Adipocyte (in vitro differentiated cells): ENCODE measurements around the gene EFCAB5.
"Not testable (repeated sequence)": the region's sequence is repeated elsewhere in the genome, so short reads cannot be mapped to it uniquely, and the experiment has no call there.

Experiments used
- DNase-seq: peaks from one replicate; pipeline ENCODE4 v3.0.0-alpha.2; 2015; ENCODE audit warnings: low read depth
- H3K27me3 ChIP-seq: replicated peaks from 2 replicates; pipeline ENCODE4 v1.7.0; 2013; ENCODE audit warnings: mild to moderate bottlenecking, low read length, moderate library complexity; ENCODE audit not compliant: control insufficient read depth, insufficient read depth
- H3K36me3 ChIP-seq: 2 replicates; pipeline ENCODE4 v1.7.0; 2013; ENCODE audit warnings: low read length, mild to moderate bottlenecking, moderate library complexity; ENCODE audit not compliant: control insufficient read depth, insufficient read depth, severe bottlenecking
- H3K4me1 ChIP-seq: 2 replicates; pipeline ENCODE4 v1.7.0; 2013; ENCODE audit warnings: mild to moderate bottlenecking, low read length, moderate library complexity; ENCODE audit not compliant: control insufficient read depth, insufficient read depth
- H3K4me3 ChIP-seq: 2 replicates; pipeline ENCODE4 v1.7.0; 2013; ENCODE audit warnings: mild to moderate bottlenecking, low read length, moderate library complexity
- H3K9ac ChIP-seq: 2 replicates; pipeline ENCODE4 v1.7.0; 2013; ENCODE audit warnings: mild to moderate bottlenecking, low read length, moderate library complexity
- H3K9me3 ChIP-seq: 2 replicates; pipeline ENCODE4 v1.7.0; 2013; ENCODE audit warnings: mild to moderate bottlenecking, low read length, moderate library complexity; ENCODE audit not compliant: control insufficient read depth

The EFCAB5 gene

GRCh38 chr17:30134551-30134950 is 193.1 kb downstream of the EFCAB5 start:
- H3K9me3 ChIP-seq = no peaks in the 10 kb centered on the region
- H3K9ac ChIP-seq = no peak overlapping the region
- no peak overlapping the region for H3K4me3 ChIP-seq
- DNase-seq = no peak
- peaks cover 46% of the 10 kb centered on the region for H3K36me3 ChIP-seq
- peaks cover 4% of the 10 kb centered on the region for H3K4me1 ChIP-seq
- H3K27me3 ChIP-seq = no peaks in the 10 kb centered on the region

- no peak overlapping the region for H3K9ac ChIP-seq
- H3K4me1 ChIP-seq = peaks cover 4% of the 10 kb centered on the region
- no peaks in the 10 kb centered on the region for H3K9me3 ChIP-seq
- DNase-seq = no peak
- no peaks in the 10 kb centered on the region for H3K27me3 ChIP-seq
- no peak overlapping the region for H3K4me3 ChIP-seq
- H3K36me3 ChIP-seq = peaks cover 27% of the 10 kb centered on the region
Measured at GRCh38 chr17:30137158-30137557, 195.7 kb downstream of the EFCAB5 start.

GRCh38 chr17:30147860-30148259 is 206.4 kb downstream of the EFCAB5 start:
- not testable (repeated sequence) for H3K27me3 ChIP-seq, DNase-seq, H3K9me3 ChIP-seq, H3K9ac ChIP-seq, H3K4me3 ChIP-seq, H3K4me1 ChIP-seq, H3K36me3 ChIP-seq

- H3K4me3 ChIP-seq = no peak overlapping the region
- DNase-seq = no peak
- no peaks in the 10 kb centered on the region for H3K9me3 ChIP-seq
- no peak overlapping the region for H3K9ac ChIP-seq
- H3K4me1 ChIP-seq = no peaks in the 10 kb centered on the region
- H3K27me3 ChIP-seq = no peaks in the 10 kb centered on the region
- peaks cover 4% of the 10 kb centered on the region for H3K36me3 ChIP-seq
Measured at GRCh38 chr17:30148376-30148775, 206.9 kb downstream of the EFCAB5 start.

- Histone ChIP-seq H3K9me3 (no peaks in the 10 kb centered on the region), H3K4me1 (no peaks in the 10 kb centered on the region), H3K36me3 (no peaks in the 10 kb centered on the region), H3K4me3 (no peak overlapping the region), H3K9ac (no peak overlapping the region), H3K27me3 (no peaks in the 10 kb centered on the region)
- DNase-seq = no peak
Measured at GRCh38 chr17:30151471-30151870, 210.0 kb downstream of the EFCAB5 start.

GRCh38 chr17:30153463-30153862 is 212.0 kb downstream of the EFCAB5 start:
- no peak for DNase-seq
- peaks cover 13% of the 10 kb centered on the region for H3K36me3 ChIP-seq
- no peak overlapping the region for H3K4me3 ChIP-seq
- H3K9me3 ChIP-seq = no peaks in the 10 kb centered on the region
- H3K27me3 ChIP-seq = no peaks in the 10 kb centered on the region
- H3K4me1 ChIP-seq = no peaks in the 10 kb centered on the region
- H3K9ac ChIP-seq = no peak overlapping the region

- H3K4me3 ChIP-seq = no peak overlapping the region
- H3K9ac ChIP-seq = no peak overlapping the region
- H3K27me3 ChIP-seq = no peaks in the 10 kb centered on the region
- no peaks in the 10 kb centered on the region for H3K4me1 ChIP-seq
- peaks cover 13% of the 10 kb centered on the region for H3K36me3 ChIP-seq
- H3K9me3 ChIP-seq = no peaks in the 10 kb centered on the region
- DNase-seq = no peak
Measured at GRCh38 chr17:30155389-30155788, 214.0 kb downstream of the EFCAB5 start.
